ENCODE measurements around the gene MCOLN3.

The MCOLN3 gene

DNA sequence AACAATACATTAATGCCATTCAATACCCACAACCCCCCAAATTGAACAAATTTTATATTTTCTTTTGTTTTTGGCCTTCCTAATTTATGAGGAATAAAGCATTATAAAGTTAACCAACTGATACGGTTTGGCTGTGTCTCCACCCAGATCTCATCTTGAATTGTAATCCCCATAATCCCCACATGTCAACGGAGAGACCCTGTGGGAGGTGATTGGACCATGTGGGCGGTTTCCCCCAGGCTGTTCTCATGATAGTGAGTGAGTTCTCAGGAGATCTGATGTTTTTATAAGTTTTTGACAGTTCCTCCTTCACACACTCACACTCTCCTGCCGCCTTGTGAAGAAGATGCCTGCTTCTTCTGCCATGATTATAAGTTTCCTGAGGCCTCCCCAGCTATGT is 6.4 kb upstream of the MCOLN3 start:
- CTCF ChIA-PET = interaction anchor here (1.8 kb wide), 1 partner anchor 110 kb away, joined by 4 read pairs; no protein-coding TSS in a partner anchor
- TF ChIP-seq, protein P1, sequence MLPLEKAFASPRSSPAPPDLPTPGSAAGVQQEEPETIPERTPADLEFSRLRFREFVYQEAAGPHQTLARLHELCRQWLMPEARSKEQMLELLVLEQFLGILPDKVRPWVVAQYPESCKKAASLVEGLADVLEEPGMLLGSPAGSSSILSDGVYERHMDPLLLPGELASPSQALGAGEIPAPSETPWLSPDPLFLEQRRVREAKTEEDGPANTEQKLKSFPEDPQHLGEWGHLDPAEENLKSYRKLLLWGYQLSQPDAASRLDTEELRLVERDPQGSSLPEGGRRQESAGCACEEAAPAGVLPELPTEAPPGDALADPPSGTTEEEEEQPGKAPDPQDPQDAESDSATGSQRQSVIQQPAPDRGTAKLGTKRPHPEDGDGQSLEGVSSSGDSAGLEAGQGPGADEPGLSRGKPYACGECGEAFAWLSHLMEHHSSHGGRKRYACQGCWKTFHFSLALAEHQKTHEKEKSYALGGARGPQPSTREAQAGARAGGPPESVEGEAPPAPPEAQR (tag by site-specific recombination; IDR thresholded peaks at IDR 0.05) = no peak
- TF ChIP-seq ZNF324 (tag by site-specific recombination; IDR thresholded peaks at IDR 0.05) (no peak), ZNF133 (tag by site-specific recombination; IDR thresholded peaks at IDR 0.05) (no peak), ZNF596 (tag by site-specific recombination; IDR thresholded peaks at IDR 0.05) (no peak), EGR2 (tag by site-specific recombination; IDR thresholded peaks at IDR 0.05; ENCODE audit: low read depth) (peak; percentile 91), ZEB2 (tag by site-specific recombination; IDR thresholded peaks at IDR 0.05) (no peak), MZF1 (tag by site-specific recombination; IDR thresholded peaks at IDR 0.05; ENCODE audit: borderline replicate concordance) (peak; percentile 90), GLIS1 (tag by site-specific recombination; IDR thresholded peaks at IDR 0.05) (peak; percentile 70), ZNF394 (tag by site-specific recombination; IDR thresholded peaks at IDR 0.05; ENCODE audit: borderline replicate concordance) (no peak), ZNF549 (tag by site-specific recombination; IDR thresholded peaks at IDR 0.05) (no peak), ZFHX2 (tag by site-specific recombination; conservative IDR thresholded peaks at IDR 0.05) (peak; percentile 93)
- POLR2A ChIA-PET = no interaction called here

GRCh38 chr1:85049735-85050166 is 1.5 kb upstream of the MCOLN3 start:
- ChIA-PET CTCF (interaction anchor here (0.5 to 1.0 kb wide), 4 partner anchors 9 to 663 kb away, joined by 3 to 6 read pairs (median 4); no protein-coding TSS in a partner anchor), POLR2A (interaction anchor here (0.9 to 2.6 kb wide), 2 partner anchors 13 to 150 kb away, joined by 3 to 14 read pairs; a partner anchor contains a TSS)
- Histone ChIP-seq H3K36me3 (ENCODE audit: control insufficient read depth in 2 of 2, insufficient read depth in 1 of 2, low read length in 2 of 2) (no peaks in the 10 kb centered on the region), H3K4me3 (ENCODE audit: low read depth, low read length) (no peak overlapping the region; the same call in 1 of the 2 replicates), H3K9me3 (ENCODE audit: control insufficient read depth, insufficient read depth, low read depth, low read length) (no peaks in the 10 kb centered on the region), H3K27ac (ENCODE audit: extremely low read depth, low read depth, low read length) (peak overlapping the region; percentile 39; the same call in 1 of the 2 replicates), H3K4me1 (ENCODE audit: control insufficient read depth, insufficient read depth, low read length) (peaks cover 8% of the 10 kb centered on the region)
- 0 out of 2 replicates have a peak, but pooled peaks have one; percentile 37 for TF ChIP-seq ZEB2 (tag by site-specific recombination; IDR thresholded peaks at IDR 0.05)
- TF ChIP-seq ZNF221 (tag by site-specific recombination; IDR thresholded peaks at IDR 0.05; ENCODE audit: borderline replicate concordance) = no peak
- 0 out of 2 replicates have a peak, but pooled peaks have one; percentile 15 for TF ChIP-seq IKZF3 (tag by site-specific recombination; IDR thresholded peaks at IDR 0.05)
- peak; percentile 64; the same call in 1 of the 2 replicates for TF ChIP-seq TRIM28 (IDR thresholded peaks at IDR 0.05; ENCODE audit: borderline replicate concordance, low read length)
- TF ChIP-seq, protein P2, sequence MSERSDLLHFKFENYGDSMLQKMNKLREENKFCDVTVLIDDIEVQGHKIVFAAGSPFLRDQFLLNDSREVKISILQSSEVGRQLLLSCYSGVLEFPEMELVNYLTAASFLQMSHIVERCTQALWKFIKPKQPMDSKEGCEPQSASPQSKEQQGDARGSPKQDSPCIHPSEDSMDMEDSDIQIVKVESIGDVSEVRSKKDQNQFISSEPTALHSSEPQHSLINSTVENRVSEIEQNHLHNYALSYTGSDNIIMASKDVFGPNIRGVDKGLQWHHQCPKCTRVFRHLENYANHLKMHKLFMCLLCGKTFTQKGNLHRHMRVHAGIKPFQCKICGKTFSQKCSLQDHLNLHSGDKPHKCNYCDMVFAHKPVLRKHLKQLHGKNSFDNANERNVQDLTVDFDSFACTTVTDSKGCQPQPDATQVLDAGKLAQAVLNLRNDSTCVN (tag by site-specific recombination; optimal IDR thresholded peaks at IDR 0.05) = no peak
- TF ChIP-seq ZNF596 (tag by site-specific recombination; IDR thresholded peaks at IDR 0.05) = peak; percentile 91
- TF ChIP-seq ZXDB (tag by site-specific recombination; IDR thresholded peaks at IDR 0.05) = peak; percentile 66; the same call in 1 of the 2 replicates
- TF ChIP-seq, protein P3, sequence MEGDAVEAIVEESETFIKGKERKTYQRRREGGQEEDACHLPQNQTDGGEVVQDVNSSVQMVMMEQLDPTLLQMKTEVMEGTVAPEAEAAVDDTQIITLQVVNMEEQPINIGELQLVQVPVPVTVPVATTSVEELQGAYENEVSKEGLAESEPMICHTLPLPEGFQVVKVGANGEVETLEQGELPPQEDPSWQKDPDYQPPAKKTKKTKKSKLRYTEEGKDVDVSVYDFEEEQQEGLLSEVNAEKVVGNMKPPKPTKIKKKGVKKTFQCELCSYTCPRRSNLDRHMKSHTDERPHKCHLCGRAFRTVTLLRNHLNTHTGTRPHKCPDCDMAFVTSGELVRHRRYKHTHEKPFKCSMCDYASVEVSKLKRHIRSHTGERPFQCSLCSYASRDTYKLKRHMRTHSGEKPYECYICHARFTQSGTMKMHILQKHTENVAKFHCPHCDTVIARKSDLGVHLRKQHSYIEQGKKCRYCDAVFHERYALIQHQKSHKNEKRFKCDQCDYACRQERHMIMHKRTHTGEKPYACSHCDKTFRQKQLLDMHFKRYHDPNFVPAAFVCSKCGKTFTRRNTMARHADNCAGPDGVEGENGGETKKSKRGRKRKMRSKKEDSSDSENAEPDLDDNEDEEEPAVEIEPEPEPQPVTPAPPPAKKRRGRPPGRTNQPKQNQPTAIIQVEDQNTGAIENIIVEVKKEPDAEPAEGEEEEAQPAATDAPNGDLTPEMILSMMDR (tag by site-specific recombination; IDR thresholded peaks at IDR 0.05) = no peak
- 0 out of 2 replicates have a peak, but pooled peaks have one; percentile 12 for TF ChIP-seq OSR2 (tag by site-specific recombination; IDR thresholded peaks at IDR 0.05)
- TF ChIP-seq ZNF335 (tag by site-specific recombination; conservative IDR thresholded peaks at IDR 0.05) = peak; percentile 45; the same call in 1 of the 2 replicates
- no peak for TF ChIP-seq SALL2 (tag by site-specific recombination; IDR thresholded peaks at IDR 0.05; ENCODE audit: borderline replicate concordance)
- 0 out of 2 replicates have a peak, but pooled peaks have one; percentile 19 for TF ChIP-seq FEZF1 (tag by site-specific recombination; IDR thresholded peaks at IDR 0.05)
- TF ChIP-seq ZNF843 (tag by site-specific recombination; IDR thresholded peaks at IDR 0.05) = peak; percentile 24; the same call in 1 of the 2 replicates
- no peak for TF ChIP-seq ZNF350 (tag by site-specific recombination; IDR thresholded peaks at IDR 0.05)
- peak; percentile 9; the same call in 1 of the 2 replicates for TF ChIP-seq ZNF561 (tag by site-specific recombination; IDR thresholded peaks at IDR 0.05; ENCODE audit: borderline replicate concordance)
- 0 out of 2 replicates have a peak, but pooled peaks have one; percentile 16 for TF ChIP-seq ZIC2 (tag by site-specific recombination; IDR thresholded peaks at IDR 0.05)
- no peak for TF ChIP-seq ZNF248 (tag by site-specific recombination; IDR thresholded peaks at IDR 0.05)
- TF ChIP-seq ZNF24 (tag by site-specific recombination; IDR thresholded peaks at IDR 0.05) = no peak
- 0 out of 2 replicates have a peak, but pooled peaks have one; percentile 49 for TF ChIP-seq PRDM1 (tag by site-specific recombination; IDR thresholded peaks at IDR 0.05)
- TF ChIP-seq GLIS1 (tag by site-specific recombination; IDR thresholded peaks at IDR 0.05) = peak; percentile 87
- TF ChIP-seq SP7 (tag by site-specific recombination; IDR thresholded peaks at IDR 0.05) = 0 out of 2 replicates have a peak, but pooled peaks have one; percentile 15
- peak; percentile 94 for TF ChIP-seq EGR2 (tag by site-specific recombination; IDR thresholded peaks at IDR 0.05; ENCODE audit: low read depth)

More for the DNA sequence above, 6.4 kb upstream of the MCOLN3 start:
- H3K4me1 ChIP-seq (ENCODE audit: control insufficient read depth, insufficient read depth, low read length) = peaks cover 3% of the 10 kb centered on the region
- no peaks in the 10 kb centered on the region for H3K9me3 ChIP-seq (ENCODE audit: control insufficient read depth, insufficient read depth, low read depth, low read length)
- no peak overlapping the region for H3K4me3 ChIP-seq (ENCODE audit: low read depth, low read length)
- H3K36me3 ChIP-seq (ENCODE audit: control insufficient read depth in 2 of 2, insufficient read depth in 1 of 2, low read length in 2 of 2) = no peaks in the 10 kb centered on the region
- H3K27ac ChIP-seq (ENCODE audit: extremely low read depth, low read depth, low read length) = no peak overlapping the region
